K562 (cell line): Measurements from ENCODE around the gene PREX1. TPM values are rescaled to one million over a fixed set of nuclear protein-coding genes. Genes with fewer than 3 reads are reported as not detected.

Source experiments
- ATAC-seq: fragments of 200-7000 bp; cut with Tn5 transposase; 3 replicates; pipeline ENCODE4 v1.9.1; 2020; ENCODE audit warnings: moderate library complexity
- BruUV-seq: library from RNA; stranded (reverse); fragments of 400-500 nt; replicated peaks from 2 replicates; lab custom pipeline; 2021; lab: Mats Ljungman, UMichigan
- CTCF ChIA-PET: fragments of 300-600 bp; formaldehyde crosslinking; extraction: SDS; loops from one replicate; lab custom pipeline; 2021; ENCODE audit warnings: low intra/inter-chr PET ratio; lab: Yijun Ruan, JAX
- POLR2A ChIA-PET: fragments of 300-600, 350-650 bp; sonication (Branson Sonifier 250); formaldehyde crosslinking; extraction: SDS; loops from one replicate; lab custom pipeline; 2021; ENCODE audit warnings: antibody characterized with exemption, inconsistent platforms; lab: Yijun Ruan, JAX
- DNase-seq, 4 experiments: peaks; one replicate each; pipeline versions ENCODE4 v3.0.0 to v3.0.0-alpha.2; 2011 to 2018; ENCODE audit warnings: low spot score in 3 of 4, mixed read lengths in 3 of 4; ENCODE audit errors: extremely low read depth in 1 of 4
- FAIRE-seq: peaks from 2 replicates; lab custom pipeline; 2011; peaks lifted over from hg19 to GRCh38; lab: Jason Lieb, UNC
- H2AFZ ChIP-seq: 2 replicates; pipeline ENCODE4 v1.6.0; 2011; ENCODE audit warnings: low read depth, low read length, control low read depth, inconsistent platforms
- H3K27ac ChIP-seq: fragments of 200-600 bp; 3 replicates; pipeline ENCODE4 v1.8.0; 2011; ENCODE audit warnings: low read depth, mild to moderate bottlenecking, control low read depth, inconsistent platforms, low read length, moderate library complexity, mixed read lengths; ENCODE audit errors: extremely low read depth
- H3K27me3 ChIP-seq, 2 experiments: fragments of 300-600 bp in 1 of 2; 2 replicates in 1 of 2; 3 replicates in 1 of 2; pipeline versions ENCODE4 v1.6.0 to v1.8.0; 2011; ENCODE audit warnings: inconsistent platforms in 2 of 2, low read length in 2 of 2, mild to moderate bottlenecking in 1 of 2, mixed read lengths in 1 of 2, moderate library complexity in 1 of 2; ENCODE audit not compliant: control insufficient read depth in 2 of 2, insufficient read depth in 2 of 2
- H3K36me3 ChIP-seq: fragments of 300-600 bp; 3 replicates; pipeline ENCODE4 v1.8.0; 2011; ENCODE audit warnings: mild to moderate bottlenecking, low read length, inconsistent platforms; ENCODE audit not compliant: control insufficient read depth, insufficient read depth
- H3K4me1 ChIP-seq, 2 experiments: fragments of 200-600 bp in 1 of 2; replicated peaks in 1 of 2; 2 replicates in 1 of 2; 3 replicates in 1 of 2; pipeline versions ENCODE4 v1.5.1 to v1.8.0; 2011; ENCODE audit warnings: inconsistent platforms in 2 of 2, low read length in 2 of 2, mild to moderate bottlenecking in 1 of 2, mixed read lengths in 1 of 2, moderate library complexity in 1 of 2; ENCODE audit not compliant: control insufficient read depth in 2 of 2, insufficient read depth in 2 of 2
- H3K4me2 ChIP-seq: 2 replicates; pipeline ENCODE4 v1.6.1; 2011; ENCODE audit warnings: low read length, control low read depth, inconsistent platforms, mixed read lengths; ENCODE audit not compliant: insufficient read depth
- H3K4me3 ChIP-seq: fragments of 200-600 bp; sonication (generic), shearing (Covaris generic); 2 replicates; pipeline ENCODE4 v1.5.1; 2016; ENCODE audit warnings: control low read depth, inconsistent platforms
- H3K79me2 ChIP-seq: fragments of 200-600 bp; 3 replicates; pipeline ENCODE4 v1.8.0; 2011; ENCODE audit warnings: low read length, inconsistent platforms; ENCODE audit not compliant: control insufficient read depth, insufficient read depth
- H3K9ac ChIP-seq, 2 experiments: 2 replicates each; pipeline versions ENCODE4 v1.6.0 to v1.6.1; 2011; ENCODE audit warnings: low read depth in 2 of 2, low read length in 2 of 2, control low read depth in 1 of 2, inconsistent platforms in 1 of 2, mild to moderate bottlenecking in 1 of 2, mixed read lengths in 1 of 2; ENCODE audit not compliant: insufficient read depth in 1 of 2
- H3K9me1 ChIP-seq: one replicate; pipeline ENCODE4 v1.6.0; 2011; ENCODE audit warnings: inconsistent platforms, mild to moderate bottlenecking, low read length, moderate library complexity; ENCODE audit not compliant: control insufficient read depth, insufficient read depth
- H3K9me3 ChIP-seq: replicated peaks from 2 replicates; pipeline ENCODE4 v1.5.1; 2011; ENCODE audit warnings: low read depth, low read length, inconsistent platforms; ENCODE audit not compliant: control insufficient read depth, insufficient read depth
- H4K20me1 ChIP-seq: replicated peaks from 2 replicates; pipeline ENCODE4 v1.6.1; 2011; ENCODE audit warnings: low read length, inconsistent platforms, mixed read lengths; ENCODE audit not compliant: control insufficient read depth, insufficient read depth
- ASH1L ChIP-seq: fragments of 450-650 bp; IDR thresholded peaks from 2 replicates; pipeline ENCODE4 v1.6.1; 2018; ENCODE audit warnings: borderline replicate concordance, mild to moderate bottlenecking, low read depth; ENCODE audit not compliant: partially characterized antibody
- BCOR ChIP-seq: fragments of 450-650 bp; IDR thresholded peaks from 2 replicates; pipeline ENCODE4 v1.6.1; 2016
- FOXP1 ChIP-seq: sonication (generic); formaldehyde crosslinking; IDR thresholded peaks from 2 replicates; pipeline ENCODE4 v1.8.0; 2022; ENCODE audit warnings: mild to moderate bottlenecking, missing genetic modification reagents
- HCFC1 ChIP-seq: IDR thresholded peaks from 2 replicates; pipeline ENCODE4 v1.6.1; 2012; ENCODE audit warnings: low read depth, low read length, improper control_type of control experiment
- HDAC8 ChIP-seq: fragments of 450-650 bp; IDR thresholded peaks from 2 replicates; pipeline ENCODE4 v1.6.1; 2016; ENCODE audit warnings: mild to moderate bottlenecking, missing genetic modification characterization, moderate library complexity, missing compliant biosample characterization
- KDM4B ChIP-seq, 2 experiments: fragments of 450-650 bp in 1 of 2; sonication (generic) in 1 of 2; IDR thresholded peaks; 2 replicates each; pipeline ENCODE4 v1.6.1; 2016 to 2017; ENCODE audit warnings: borderline replicate concordance in 2 of 2, antibody characterized with exemption in 1 of 2, low read depth in 1 of 2, mild to moderate bottlenecking in 1 of 2
- KLF16 ChIP-seq: IDR thresholded peaks from 2 replicates; pipeline ENCODE4 v1.6.1; 2016; ENCODE audit warnings: antibody characterized with exemption
- MECOM ChIP-seq: fragments of 250-450 bp; sonication (Bioruptor Pico); IDR thresholded peaks from 2 replicates; pipeline ENCODE4 v1.8.0; 2022; ENCODE audit warnings: inconsistent platforms
- RBBP5 ChIP-seq: fragments of 200-600 bp; sonication (generic); IDR thresholded peaks from 2 replicates; pipeline ENCODE4 v1.6.1; 2012; ENCODE audit warnings: borderline replicate concordance, mild to moderate bottlenecking, low read length, control low read depth, inconsistent platforms; ENCODE audit not compliant: insufficient read depth, poor library complexity, severe bottlenecking
- RBM17 ChIP-seq: fragments of 200-400 bp; formaldehyde crosslinking; IDR thresholded peaks from 2 replicates; pipeline ENCODE4 v1.6.1; 2017; ENCODE audit warnings: low read depth, mild to moderate bottlenecking, low read length, borderline replicate concordance
- SRSF1 ChIP-seq: fragments of 200-400 bp; formaldehyde crosslinking; IDR thresholded peaks from 2 replicates; pipeline ENCODE4 v1.6.1; 2017; ENCODE audit warnings: mild to moderate bottlenecking, low read depth, low read length, moderate library complexity
- ZBTB17 ChIP-seq: fragments of 450-650 bp; formaldehyde crosslinking; IDR thresholded peaks from 2 replicates; pipeline ENCODE4 v1.4.0; 2020; ENCODE audit warnings: mild to moderate bottlenecking
- WGBS: fragments of 100-300 bp; shearing (Covaris generic); methylation state at CpG from one replicate; pipeline ENCODE4 v1.1.6; 2016; ENCODE audit warnings: low coverage, mixed read lengths; ENCODE audit not compliant: insufficient coverage; ENCODE audit errors: missing lambda C conversion rate; 5-methylcytosine and 5-hydroxymethylcytosine counted together
- in situ Hi-C: fragments of 300-500 bp; cut with MboI; formaldehyde crosslinking; loops from 4 replicates; pipeline ENCODE4 v1.15.0; 2018; ENCODE audit warnings: inconsistent platforms, mixed read lengths
- intact Hi-C: fragments of 100-400 bp; cut with micrococcal nuclease; formaldehyde crosslinking; loops from 2 replicates; pipeline ENCODE4 v1.14.2; 2022
- polyA plus RNA-seq, 8 experiments: library from polyadenylated mRNA; depleted of rRNA in 4 of 8; stranded (reverse) in 5 of 8; unstranded in 3 of 8; fragments of >200 nt; fragmentation: Nextera tagmentation in 2 of 8; fragmentation: Illumina TruSeq in 1 of 8; extraction: Ambion mirVana in 2 of 8; extraction: Trizol in 1 of 8; gene quantifications; 2 replicates each; pipeline versions ENCODE4 v1.2.1 to v1.2.3, GENCODE V29; 2011 to 2014; ENCODE audit warnings: inconsistent platforms in 1 of 8, missing spikeins in 1 of 8
- total RNA-seq, 7 experiments: library from RNA; depleted of rRNA in 6 of 7; stranded (reverse); fragments of >200 nt in 6 of 7; fragmentation: Illumina TruSeq in 2 of 7; extraction: Trizol in 2 of 7; gene quantifications; 2 replicates each; pipeline versions ENCODE4 v1.2.1 to v1.2.3, GENCODE V29; 2011 to 2021; ENCODE audit warnings: low replicate concordance in 1 of 7
- TF ChIP-seq, protein P1 (sequence below): sonication (generic); formaldehyde crosslinking; IDR thresholded peaks from 2 replicates; pipeline ENCODE4 v1.8.0; 2022; ENCODE audit warnings: mild to moderate bottlenecking, missing genetic modification reagents
- TF ChIP-seq, protein P2 (sequence below): fragments of 450-650 bp; IDR thresholded peaks from 2 replicates; pipeline ENCODE4 v1.6.1; 2016
- TF ChIP-seq, protein P3 (sequence below), 2 experiments: fragments of 450-650 bp; IDR thresholded peaks; 2 replicates each; pipeline ENCODE4 v1.6.1; 2016
- TF ChIP-seq, protein P4 (sequence below): fragments of 450-650 bp; IDR thresholded peaks from 2 replicates; pipeline ENCODE4 v1.6.1; 2016; ENCODE audit warnings: mild to moderate bottlenecking

Gene PREX1
- total and polyA plus RNA-seq, 9 of the 15 experiments (the other 6 are each of a cell fraction or from before 2014, with no cell fraction given), result 0.37 to 10.4 (median 4.8) TPM

DNA sequence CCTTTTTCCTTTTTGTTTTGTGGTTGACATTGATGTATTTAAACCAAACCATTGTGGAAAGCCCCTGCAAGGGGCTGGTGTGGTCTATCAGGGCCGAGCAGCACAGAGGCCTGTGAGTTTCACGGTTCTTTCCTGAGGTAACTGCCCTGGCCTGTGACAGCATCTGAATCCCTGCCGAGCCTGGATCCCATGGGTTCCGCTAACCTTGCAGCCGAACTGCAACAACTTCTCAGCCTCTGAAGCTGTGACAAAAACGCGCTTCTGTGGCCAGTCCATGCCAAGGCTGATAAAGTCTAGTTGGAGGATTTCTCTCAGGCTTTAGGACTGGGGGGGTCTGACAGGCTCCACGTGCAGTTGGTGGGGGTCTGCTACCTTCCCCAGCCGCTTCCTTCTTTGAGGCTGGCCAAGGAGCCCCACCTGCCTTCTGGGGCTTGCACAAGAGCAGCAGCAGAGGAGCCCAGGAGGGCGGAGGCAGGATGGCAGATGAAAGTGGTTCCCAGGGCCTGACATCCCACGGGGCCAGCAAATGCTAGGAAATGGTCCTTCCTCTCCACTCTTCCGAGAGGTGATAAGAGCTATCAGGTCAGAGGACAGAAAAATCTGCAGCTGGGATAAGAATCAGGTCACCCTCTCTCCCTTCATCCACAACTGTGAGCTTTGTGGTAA is 150.9 kb downstream of the PREX1 start:
- peaks cover 0 to 13% of the 10 kb centered on the region in 2 experiments; a peak in 2 of 5 replicates for H3K27me3 ChIP-seq
- no peak overlapping the region; a peak in 1 of 4 replicates for H3K9ac ChIP-seq
- no peak overlapping the region for H2AFZ ChIP-seq
- DNase-seq, result no peak
- 38% methylated on average over 9 of the region's 12 CpGs for WGBS
- ChIA-PET CTCF (no interaction called here), POLR2A (interaction anchor here (0.6 kb wide), 1 partner anchor 9 kb away, joined by 3 read pairs; no protein-coding TSS in a partner anchor)
- H3K36me3 ChIP-seq, result peaks cover 2% of the 10 kb centered on the region; the same call in 1 of the 3 replicates
- H3K4me1 ChIP-seq, result peaks cover 8 to 12% of the 10 kb centered on the region in 2 experiments
- no peak for ATAC-seq
- H3K4me2 ChIP-seq, result no peak overlapping the region
- no peaks in the 10 kb centered on the region for H3K79me2 ChIP-seq
- intact Hi-C loops, result no loop called here
- no peaks in the 10 kb centered on the region for H3K9me1 ChIP-seq
- H4K20me1 ChIP-seq, result peaks cover 14% of the 10 kb centered on the region
- no peak overlapping the region for H3K27ac ChIP-seq
- H3K9me3 ChIP-seq, result no peaks in the 10 kb centered on the region
- FAIRE-seq, result no peak
- in situ Hi-C loops, result no loop called here
- no peak overlapping the region for H3K4me3 ChIP-seq
- no TSS peak for BruUV-seq
- TF ChIP-seq MECOM (CRISPR knock-in tag), result no peak
- TF ChIP-seq, protein P1, sequence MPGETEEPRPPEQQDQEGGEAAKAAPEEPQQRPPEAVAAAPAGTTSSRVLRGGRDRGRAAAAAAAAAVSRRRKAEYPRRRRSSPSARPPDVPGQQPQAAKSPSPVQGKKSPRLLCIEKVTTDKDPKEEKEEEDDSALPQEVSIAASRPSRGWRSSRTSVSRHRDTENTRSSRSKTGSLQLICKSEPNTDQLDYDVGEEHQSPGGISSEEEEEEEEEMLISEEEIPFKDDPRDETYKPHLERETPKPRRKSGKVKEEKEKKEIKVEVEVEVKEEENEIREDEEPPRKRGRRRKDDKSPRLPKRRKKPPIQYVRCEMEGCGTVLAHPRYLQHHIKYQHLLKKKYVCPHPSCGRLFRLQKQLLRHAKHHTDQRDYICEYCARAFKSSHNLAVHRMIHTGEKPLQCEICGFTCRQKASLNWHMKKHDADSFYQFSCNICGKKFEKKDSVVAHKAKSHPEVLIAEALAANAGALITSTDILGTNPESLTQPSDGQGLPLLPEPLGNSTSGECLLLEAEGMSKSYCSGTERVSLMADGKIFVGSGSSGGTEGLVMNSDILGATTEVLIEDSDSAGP (CRISPR knock-in tag), result no peak
- TF ChIP-seq SRSF1, result no peak
- no peak for TF ChIP-seq HDAC8 (tag)
- TF ChIP-seq, protein P2, sequence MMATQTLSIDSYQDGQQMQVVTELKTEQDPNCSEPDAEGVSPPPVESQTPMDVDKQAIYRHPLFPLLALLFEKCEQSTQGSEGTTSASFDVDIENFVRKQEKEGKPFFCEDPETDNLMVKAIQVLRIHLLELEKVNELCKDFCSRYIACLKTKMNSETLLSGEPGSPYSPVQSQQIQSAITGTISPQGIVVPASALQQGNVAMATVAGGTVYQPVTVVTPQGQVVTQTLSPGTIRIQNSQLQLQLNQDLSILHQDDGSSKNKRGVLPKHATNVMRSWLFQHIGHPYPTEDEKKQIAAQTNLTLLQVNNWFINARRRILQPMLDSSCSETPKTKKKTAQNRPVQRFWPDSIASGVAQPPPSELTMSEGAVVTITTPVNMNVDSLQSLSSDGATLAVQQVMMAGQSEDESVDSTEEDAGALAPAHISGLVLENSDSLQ, result no peak
- no peak for TF ChIP-seq KDM4B (IDR thresholded peaks at IDR 0.05; ENCODE audit: borderline replicate concordance in 2 of 2, low read depth in 1 of 2)
- no peak for TF ChIP-seq ZBTB17 (CRISPR knock-in tag)
- TF ChIP-seq, protein P3, sequence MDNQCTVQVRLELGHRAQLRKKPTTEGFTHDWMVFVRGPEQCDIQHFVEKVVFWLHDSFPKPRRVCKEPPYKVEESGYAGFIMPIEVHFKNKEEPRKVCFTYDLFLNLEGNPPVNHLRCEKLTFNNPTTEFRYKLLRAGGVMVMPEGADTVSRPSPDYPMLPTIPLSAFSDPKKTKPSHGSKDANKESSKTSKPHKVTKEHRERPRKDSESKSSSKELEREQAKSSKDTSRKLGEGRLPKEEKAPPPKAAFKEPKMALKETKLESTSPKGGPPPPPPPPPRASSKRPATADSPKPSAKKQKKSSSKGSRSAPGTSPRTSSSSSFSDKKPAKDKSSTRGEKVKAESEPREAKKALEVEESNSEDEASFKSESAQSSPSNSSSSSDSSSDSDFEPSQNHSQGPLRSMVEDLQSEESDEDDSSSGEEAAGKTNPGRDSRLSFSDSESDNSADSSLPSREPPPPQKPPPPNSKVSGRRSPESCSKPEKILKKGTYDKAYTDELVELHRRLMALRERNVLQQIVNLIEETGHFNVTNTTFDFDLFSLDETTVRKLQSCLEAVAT (IDR thresholded peaks at IDR 0.05), result no peak
- TF ChIP-seq BCOR, result no peak
- no peak for TF ChIP-seq ASH1L
- TF ChIP-seq KLF16, result no peak
- TF ChIP-seq, protein P4, sequence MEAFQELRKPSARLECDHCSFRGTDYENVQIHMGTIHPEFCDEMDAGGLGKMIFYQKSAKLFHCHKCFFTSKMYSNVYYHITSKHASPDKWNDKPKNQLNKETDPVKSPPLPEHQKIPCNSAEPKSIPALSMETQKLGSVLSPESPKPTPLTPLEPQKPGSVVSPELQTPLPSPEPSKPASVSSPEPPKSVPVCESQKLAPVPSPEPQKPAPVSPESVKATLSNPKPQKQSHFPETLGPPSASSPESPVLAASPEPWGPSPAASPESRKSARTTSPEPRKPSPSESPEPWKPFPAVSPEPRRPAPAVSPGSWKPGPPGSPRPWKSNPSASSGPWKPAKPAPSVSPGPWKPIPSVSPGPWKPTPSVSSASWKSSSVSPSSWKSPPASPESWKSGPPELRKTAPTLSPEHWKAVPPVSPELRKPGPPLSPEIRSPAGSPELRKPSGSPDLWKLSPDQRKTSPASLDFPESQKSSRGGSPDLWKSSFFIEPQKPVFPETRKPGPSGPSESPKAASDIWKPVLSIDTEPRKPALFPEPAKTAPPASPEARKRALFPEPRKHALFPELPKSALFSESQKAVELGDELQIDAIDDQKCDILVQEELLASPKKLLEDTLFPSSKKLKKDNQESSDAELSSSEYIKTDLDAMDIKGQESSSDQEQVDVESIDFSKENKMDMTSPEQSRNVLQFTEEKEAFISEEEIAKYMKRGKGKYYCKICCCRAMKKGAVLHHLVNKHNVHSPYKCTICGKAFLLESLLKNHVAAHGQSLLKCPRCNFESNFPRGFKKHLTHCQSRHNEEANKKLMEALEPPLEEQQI, result no peak
- TF ChIP-seq RBBP5, result no peak
- TF ChIP-seq FOXP1 (CRISPR knock-in tag), result no peak
- no peak for TF ChIP-seq RBM17
- no peak for TF ChIP-seq HCFC1
